ENCODE data around the gene STARD13.

Gene STARD13

DNA sequence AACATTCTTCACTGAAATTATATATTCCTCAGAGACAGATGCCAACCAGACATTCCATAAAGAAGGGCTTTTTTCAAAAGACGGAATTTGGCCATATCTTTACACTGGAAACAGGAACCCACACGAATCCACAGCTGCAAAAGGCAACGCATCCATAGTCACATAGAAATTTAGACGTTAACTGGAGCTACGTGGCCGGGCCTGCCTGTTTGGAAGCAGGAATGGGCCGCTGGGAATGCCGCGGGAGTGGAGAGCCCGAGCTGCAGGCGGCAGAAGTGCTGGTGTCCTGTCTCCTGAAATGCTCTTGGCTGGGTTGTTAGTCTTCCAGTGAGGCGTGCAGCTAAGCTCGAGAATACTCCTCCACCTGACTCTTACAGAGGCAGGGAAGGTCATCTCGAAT is 147.1 kb downstream of the STARD13 start:
- no peak for TF ChIP-seq CTCF (conservative IDR thresholded peaks at IDR 0.05; ENCODE audit: low read depth, low read length)
- no peak overlapping the region for H3K4me3 ChIP-seq (ENCODE audit: low read length)
- no peak for DNase-seq (ENCODE audit: low read depth)

DNA sequence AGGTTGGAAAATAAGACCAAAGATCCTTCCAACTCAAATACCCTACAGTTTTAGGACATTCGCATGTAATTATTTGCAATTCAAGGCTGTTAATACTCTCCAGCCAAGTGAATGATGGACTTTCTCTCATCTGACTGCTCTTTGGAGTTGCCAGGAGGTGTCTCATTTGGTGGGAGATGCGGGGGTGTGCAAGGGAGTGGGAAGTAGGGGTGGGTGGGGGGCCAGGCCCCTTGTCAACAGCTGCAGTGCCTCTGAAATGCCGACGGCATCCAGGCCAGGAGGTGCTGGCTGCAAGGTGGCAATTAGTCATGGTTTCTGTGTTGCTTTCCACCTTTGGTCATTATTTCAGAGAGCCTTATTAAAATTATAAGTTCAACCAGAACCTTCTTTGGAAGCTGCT is 147.8 kb downstream of the STARD13 start:
- TF ChIP-seq CTCF (conservative IDR thresholded peaks at IDR 0.05; ENCODE audit: low read depth, low read length): no peak
- no peak for DNase-seq (ENCODE audit: low read depth)
- H3K4me3 ChIP-seq (ENCODE audit: low read length): no peak overlapping the region

DNA sequence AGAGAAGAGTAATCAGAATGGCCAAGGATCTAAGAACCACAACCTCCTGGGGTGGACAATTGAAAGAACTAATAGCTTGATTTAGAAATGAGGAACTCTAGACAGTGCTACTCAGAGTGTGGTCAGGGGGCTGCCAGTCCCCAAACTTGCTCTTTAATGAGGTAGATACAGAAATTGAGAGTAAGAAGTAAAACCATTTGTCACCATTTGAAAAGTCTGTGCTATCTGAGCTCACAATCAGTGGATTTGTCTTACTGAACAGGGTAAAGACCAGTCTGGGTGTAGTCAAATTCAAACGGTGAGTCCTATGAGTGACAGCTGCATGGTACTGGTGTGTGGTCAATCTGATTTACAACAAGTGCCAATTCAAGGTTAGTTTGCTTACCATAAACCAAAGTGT is 150.5 kb downstream of the STARD13 start:
- DNase-seq (ENCODE audit: low read depth): no peak
- H3K4me3 ChIP-seq (ENCODE audit: low read length): no peak overlapping the region
- TF ChIP-seq CTCF (conservative IDR thresholded peaks at IDR 0.05; ENCODE audit: low read depth, low read length): no peak

- no peak overlapping the region for H3K4me3 ChIP-seq (ENCODE audit: low read length)
- DNase-seq (ENCODE audit: low read depth): no peak
- no peak for TF ChIP-seq CTCF (conservative IDR thresholded peaks at IDR 0.05; ENCODE audit: low read depth, low read length)
Measured at GRCh38 chr13:33134213-33134612, 151.3 kb downstream of the STARD13 start.

GRCh38 chr13:33132644-33133440 is 152.7 kb downstream of the STARD13 start:
- DNase-seq (ENCODE audit: low read depth): no peak
- no peak for TF ChIP-seq CTCF (conservative IDR thresholded peaks at IDR 0.05; ENCODE audit: low read depth, low read length)

DNA sequence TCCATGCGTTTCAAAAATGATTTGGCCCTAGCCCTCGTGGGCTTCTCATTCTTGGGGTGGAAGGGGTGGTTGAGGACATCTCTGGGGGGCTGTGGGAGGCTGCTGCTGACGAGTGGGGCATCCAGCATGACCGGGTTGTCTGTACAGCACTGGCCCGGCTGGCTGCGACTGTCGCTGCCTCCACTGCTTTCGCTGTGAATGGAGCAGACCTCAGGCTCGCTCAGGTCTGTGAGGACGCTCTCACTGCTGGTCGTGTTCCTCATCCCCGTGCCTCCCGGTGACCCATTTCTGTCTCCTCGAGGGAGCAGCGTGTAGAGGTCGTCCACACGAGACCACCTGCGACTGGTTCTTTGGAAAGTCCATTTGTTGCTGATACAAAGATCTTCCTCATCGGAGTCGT is 155.7 kb downstream of the STARD13 start:
- H3K4me3 ChIP-seq (ENCODE audit: low read length): no peak overlapping the region
- no peak for DNase-seq (ENCODE audit: low read depth)
- TF ChIP-seq CTCF (conservative IDR thresholded peaks at IDR 0.05; ENCODE audit: low read depth, low read length): no peak

More at GRCh38 chr13:33132644-33133440, 152.7 kb downstream of the STARD13 start:
- no peak overlapping the region for H3K4me3 ChIP-seq (ENCODE audit: low read length)

Data from retinal pigment epithelial cell (primary cell).